HL-60 (cell line): ENCODE data around the gene FUT1.
"Not testable (repeated sequence)": the region's sequence is repeated elsewhere in the genome, so short reads cannot be mapped to it uniquely, and the experiment has no call there.

Source experiments
- DNase-seq, 2 experiments: peaks; one replicate each; pipeline ENCODE4 v3.0.0-alpha.2; 2010 to 2020; ENCODE audit warnings: low read depth in 1 of 2, low spot score in 1 of 2
- H3K27ac ChIP-seq: fragments of 250-450 bp; sonication (Bioruptor Pico); replicated peaks from 2 replicates; pipeline ENCODE4 v1.5.1; 2020; ENCODE audit warnings: mild to moderate bottlenecking, moderate library complexity
- H3K27me3 ChIP-seq: fragments of 250-450 bp; sonication (Bioruptor Pico); 2 replicates; pipeline ENCODE4 v1.5.1; 2021; ENCODE audit warnings: mild to moderate bottlenecking, moderate library complexity; ENCODE audit not compliant: insufficient read depth, poor library complexity, severe bottlenecking
- H3K4me3 ChIP-seq: replicated peaks from 2 replicates; pipeline ENCODE4 v1.5.1; 2011; ENCODE audit warnings: mild to moderate bottlenecking, control low read depth, low read length; ENCODE audit not compliant: insufficient read depth
- CTCF ChIP-seq: IDR thresholded peaks from one replicate; pipeline ENCODE4 v1.5.1; 2011; ENCODE audit warnings: low read length, control low read depth, inconsistent platforms; ENCODE audit not compliant: insufficient read depth
- GABPA ChIP-seq: IDR thresholded peaks from 2 replicates; pipeline ENCODE4 v1.6.1; 2012; ENCODE audit warnings: low read depth
- POLR2AphosphoS5 ChIP-seq: IDR thresholded peaks from 2 replicates; pipeline ENCODE4 v1.6.1; 2012; ENCODE audit warnings: low read depth
- SPI1 ChIP-seq: IDR thresholded peaks from 2 replicates; pipeline ENCODE4 v1.6.1; 2012; ENCODE audit warnings: low read depth, mild to moderate bottlenecking, borderline replicate concordance
- TF ChIP-seq, protein P1 (sequence below): IDR thresholded peaks from 2 replicates; pipeline ENCODE4 v1.6.1; 2012; ENCODE audit warnings: low read depth; ENCODE audit not compliant: insufficient replicate concordance

FUT1 gene

GRCh38 chr19:48795055-48795684 is 42.7 kb upstream of the FUT1 start:
- TF ChIP-seq, protein P1, sequence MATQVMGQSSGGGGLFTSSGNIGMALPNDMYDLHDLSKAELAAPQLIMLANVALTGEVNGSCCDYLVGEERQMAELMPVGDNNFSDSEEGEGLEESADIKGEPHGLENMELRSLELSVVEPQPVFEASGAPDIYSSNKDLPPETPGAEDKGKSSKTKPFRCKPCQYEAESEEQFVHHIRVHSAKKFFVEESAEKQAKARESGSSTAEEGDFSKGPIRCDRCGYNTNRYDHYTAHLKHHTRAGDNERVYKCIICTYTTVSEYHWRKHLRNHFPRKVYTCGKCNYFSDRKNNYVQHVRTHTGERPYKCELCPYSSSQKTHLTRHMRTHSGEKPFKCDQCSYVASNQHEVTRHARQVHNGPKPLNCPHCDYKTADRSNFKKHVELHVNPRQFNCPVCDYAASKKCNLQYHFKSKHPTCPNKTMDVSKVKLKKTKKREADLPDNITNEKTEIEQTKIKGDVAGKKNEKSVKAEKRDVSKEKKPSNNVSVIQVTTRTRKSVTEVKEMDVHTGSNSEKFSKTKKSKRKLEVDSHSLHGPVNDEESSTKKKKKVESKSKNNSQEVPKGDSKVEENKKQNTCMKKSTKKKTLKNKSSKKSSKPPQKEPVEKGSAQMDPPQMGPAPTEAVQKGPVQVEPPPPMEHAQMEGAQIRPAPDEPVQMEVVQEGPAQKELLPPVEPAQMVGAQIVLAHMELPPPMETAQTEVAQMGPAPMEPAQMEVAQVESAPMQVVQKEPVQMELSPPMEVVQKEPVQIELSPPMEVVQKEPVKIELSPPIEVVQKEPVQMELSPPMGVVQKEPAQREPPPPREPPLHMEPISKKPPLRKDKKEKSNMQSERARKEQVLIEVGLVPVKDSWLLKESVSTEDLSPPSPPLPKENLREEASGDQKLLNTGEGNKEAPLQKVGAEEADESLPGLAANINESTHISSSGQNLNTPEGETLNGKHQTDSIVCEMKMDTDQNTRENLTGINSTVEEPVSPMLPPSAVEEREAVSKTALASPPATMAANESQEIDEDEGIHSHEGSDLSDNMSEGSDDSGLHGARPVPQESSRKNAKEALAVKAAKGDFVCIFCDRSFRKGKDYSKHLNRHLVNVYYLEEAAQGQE: no peak
- TF ChIP-seq CTCF (peak; percentile 43), POLR2AphosphoS5 (peak; percentile 73), GABPA (peak; percentile 53), SPI1 (no peak)
- H3K27ac ChIP-seq: no peak overlapping the region
- peak overlapping the region; percentile 62 for H3K4me3 ChIP-seq
- H3K27me3 ChIP-seq: no peaks in the 10 kb centered on the region
- peak; percentile 78 to 94 for DNase-seq

DNA sequence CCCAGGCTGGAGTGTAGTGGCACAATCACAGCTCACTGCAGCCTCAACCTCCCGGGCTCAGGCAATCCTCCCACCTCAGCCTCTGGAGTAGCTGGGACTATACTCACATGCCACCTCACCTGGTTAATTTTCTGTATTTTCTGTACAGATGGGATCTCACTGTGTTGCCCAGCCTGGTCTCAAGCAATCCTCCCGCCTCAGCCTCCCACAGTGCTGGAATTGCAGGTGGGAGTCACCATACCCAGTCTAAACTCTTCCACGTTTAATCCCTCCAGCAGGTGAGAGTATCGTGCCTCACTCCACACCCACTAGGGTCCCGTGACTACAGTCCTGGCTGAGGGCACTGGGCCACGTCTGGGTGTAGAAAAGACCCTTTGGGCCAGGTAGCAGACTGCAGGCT is 41.9 kb upstream of the FUT1 start:
- DNase-seq: no peak
- Histone ChIP-seq H3K4me3 (no peak overlapping the region), H3K27me3 (no peaks in the 10 kb centered on the region), H3K27ac (no peak overlapping the region)
- TF ChIP-seq GABPA (no peak), SPI1 (no peak), POLR2AphosphoS5 (no peak), CTCF (no peak)
- TF ChIP-seq, protein P1: no peak

DNA sequence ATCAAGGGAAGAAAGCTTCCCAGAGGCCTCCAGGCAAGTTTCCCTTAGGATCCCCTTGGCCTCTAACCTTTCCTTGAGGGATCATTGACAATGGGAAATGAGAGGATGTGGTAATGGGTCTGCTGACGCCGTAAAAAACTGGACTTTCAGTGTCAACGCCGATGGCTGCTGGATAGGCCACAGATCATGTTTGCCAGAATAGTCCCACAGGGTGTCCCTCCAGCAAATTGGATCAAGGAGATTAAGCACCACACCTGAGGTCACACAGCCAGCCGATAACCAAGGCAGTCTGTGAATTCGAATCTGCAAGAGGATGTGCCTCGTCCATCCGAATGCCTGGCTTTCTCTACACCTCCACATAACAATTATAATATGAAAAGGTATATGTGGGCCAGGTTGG is 40.8 kb upstream of the FUT1 start:
- DNase-seq: no peak
- no peak for TF ChIP-seq CTCF
- TF ChIP-seq, protein P1: no peak
- no peak for TF ChIP-seq SPI1
- no peak for TF ChIP-seq GABPA
- no peak overlapping the region for H3K27ac ChIP-seq
- no peaks in the 10 kb centered on the region for H3K27me3 ChIP-seq
- H3K4me3 ChIP-seq: no peak overlapping the region

- not testable (repeated sequence) for H3K27ac ChIP-seq, H3K4me3 ChIP-seq, H3K27me3 ChIP-seq, DNase-seq
Observed at GRCh38 chr19:48787331-48787730, 34.9 kb upstream of the FUT1 start.

GRCh38 chr19:48786422-48786821 is 34.0 kb upstream of the FUT1 start:
- DNase-seq, H3K27ac ChIP-seq, H3K4me3 ChIP-seq, H3K27me3 ChIP-seq: not testable (repeated sequence)
